Measurements from ENCODE around the gene MYEOV. TPM values are rescaled to one million over a fixed set of nuclear protein-coding genes. Genes with fewer than 3 reads are reported as not detected.

Gene MYEOV
- total and polyA plus RNA-seq, 4 donors, result 0.79 to 0.90 TPM; not detected in 2

DNA sequence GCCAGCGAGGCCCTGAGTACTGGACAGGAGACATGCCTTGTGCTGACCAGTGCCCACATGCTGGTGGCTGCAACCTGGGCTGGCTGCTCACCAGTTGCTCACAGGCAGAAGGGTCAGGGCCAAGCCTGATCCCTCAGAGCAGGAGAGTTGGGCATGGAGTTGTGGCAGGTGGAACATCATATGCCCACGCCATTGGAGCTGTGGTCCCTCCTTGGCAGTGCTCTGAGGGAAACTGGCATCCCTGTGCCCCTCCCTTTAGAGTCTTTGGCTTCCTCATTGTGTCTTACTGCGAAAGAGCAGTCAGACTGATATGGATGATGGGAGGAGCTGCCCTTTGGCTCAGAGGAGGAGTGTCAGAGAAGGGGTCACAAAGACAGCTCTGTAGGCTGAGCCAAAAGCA, 3.1 kb upstream of the MYEOV start:
- DNase-seq (ENCODE audit: low spot score), result no peak
- no peak overlapping the region for H3K4me3 ChIP-seq (ENCODE audit: low read depth in 1 of 3, low read length in 3 of 3)
- peaks cover 0 to 11% (median under 1%) of the 10 kb centered on the region in 4 donors for H3K4me1 ChIP-seq (ENCODE audit: control insufficient read depth in 4 of 4, insufficient read depth in 4 of 4, low read length in 3 of 4)
- TF ChIP-seq HNF4G (IDR thresholded peaks at IDR 0.05) (no peak), JUND (IDR thresholded peaks at IDR 0.05) (no peak), FOXA2 (IDR thresholded peaks at IDR 0.05) (no peak), TAF1 (conservative IDR thresholded peaks at IDR 0.05) (no peak), GABPA (IDR thresholded peaks at IDR 0.05 in 1 of 2, conservative IDR thresholded peaks at IDR 0.05 in 1 of 2) (no peak), EGR1 (IDR thresholded peaks at IDR 0.05; ENCODE audit: low read depth in 2 of 2) (no peak)
- TF ChIP-seq, protein P1, sequence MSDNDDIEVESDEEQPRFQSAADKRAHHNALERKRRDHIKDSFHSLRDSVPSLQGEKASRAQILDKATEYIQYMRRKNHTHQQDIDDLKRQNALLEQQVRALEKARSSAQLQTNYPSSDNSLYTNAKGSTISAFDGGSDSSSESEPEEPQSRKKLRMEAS (IDR thresholded peaks at IDR 0.05), result no peak
- TF ChIP-seq, protein P2, sequence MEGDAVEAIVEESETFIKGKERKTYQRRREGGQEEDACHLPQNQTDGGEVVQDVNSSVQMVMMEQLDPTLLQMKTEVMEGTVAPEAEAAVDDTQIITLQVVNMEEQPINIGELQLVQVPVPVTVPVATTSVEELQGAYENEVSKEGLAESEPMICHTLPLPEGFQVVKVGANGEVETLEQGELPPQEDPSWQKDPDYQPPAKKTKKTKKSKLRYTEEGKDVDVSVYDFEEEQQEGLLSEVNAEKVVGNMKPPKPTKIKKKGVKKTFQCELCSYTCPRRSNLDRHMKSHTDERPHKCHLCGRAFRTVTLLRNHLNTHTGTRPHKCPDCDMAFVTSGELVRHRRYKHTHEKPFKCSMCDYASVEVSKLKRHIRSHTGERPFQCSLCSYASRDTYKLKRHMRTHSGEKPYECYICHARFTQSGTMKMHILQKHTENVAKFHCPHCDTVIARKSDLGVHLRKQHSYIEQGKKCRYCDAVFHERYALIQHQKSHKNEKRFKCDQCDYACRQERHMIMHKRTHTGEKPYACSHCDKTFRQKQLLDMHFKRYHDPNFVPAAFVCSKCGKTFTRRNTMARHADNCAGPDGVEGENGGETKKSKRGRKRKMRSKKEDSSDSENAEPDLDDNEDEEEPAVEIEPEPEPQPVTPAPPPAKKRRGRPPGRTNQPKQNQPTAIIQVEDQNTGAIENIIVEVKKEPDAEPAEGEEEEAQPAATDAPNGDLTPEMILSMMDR (IDR thresholded peaks at IDR 0.05; ENCODE audit: low read depth, low read length, missing input control), result no peak
- no peaks in the 10 kb centered on the region for H3K36me3 ChIP-seq (ENCODE audit: control insufficient read depth in 4 of 4, insufficient read depth in 3 of 4, low read depth in 1 of 4, low read length in 3 of 4)
- no peaks in the 10 kb centered on the region for H3K9me3 ChIP-seq (ENCODE audit: control insufficient read depth in 4 of 4, low read length in 3 of 4)
- no peaks in the 10 kb centered on the region for H3K27me3 ChIP-seq (ENCODE audit: control insufficient read depth in 4 of 4, insufficient read depth in 4 of 4, low read length in 3 of 4)
- H3K27ac ChIP-seq (ENCODE audit: low read depth in 1 of 2, low read length in 2 of 2), result no peak overlapping the region
- H3K9ac ChIP-seq (ENCODE audit: low read depth in 1 of 2, low read length in 2 of 2), result no peak overlapping the region
- 80% methylated on average over 3 of the region's 3 CpGs for WGBS

DNA sequence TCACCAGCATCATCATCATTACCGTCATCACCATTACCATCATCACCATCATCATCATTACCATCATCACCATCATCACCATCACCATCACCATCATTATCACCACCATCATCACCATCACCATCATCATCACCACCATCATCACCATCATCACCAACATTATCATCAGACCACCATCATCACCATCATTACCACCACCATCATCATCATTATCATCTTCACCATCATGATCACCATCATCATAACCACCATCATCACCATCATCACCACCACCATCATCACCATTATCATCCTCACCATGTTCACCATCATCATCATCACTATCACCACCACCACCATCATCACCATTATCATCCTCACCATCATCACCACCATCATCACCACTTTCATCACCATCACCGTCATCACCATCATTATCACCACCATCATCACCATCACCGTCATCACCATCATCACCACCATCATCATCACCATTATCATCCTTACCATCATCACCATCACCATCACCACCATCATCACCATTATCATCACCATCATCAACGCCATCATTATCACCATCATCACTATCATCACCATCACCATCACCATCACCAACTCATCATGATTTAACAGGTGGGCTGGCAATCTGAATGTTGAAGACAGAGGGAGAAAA, 2.4 kb upstream of the MYEOV start:
- H3K4me3 ChIP-seq (ENCODE audit: low read depth in 1 of 3, low read length in 3 of 3), result no peak overlapping the region
- no peak overlapping the region for H3K9ac ChIP-seq (ENCODE audit: low read depth in 1 of 2, low read length in 2 of 2)
- H3K27ac ChIP-seq (ENCODE audit: low read depth in 1 of 2, low read length in 2 of 2), result no peak overlapping the region
- H3K36me3 ChIP-seq (ENCODE audit: control insufficient read depth in 4 of 4, insufficient read depth in 3 of 4, low read depth in 1 of 4, low read length in 3 of 4), result no peaks in the 10 kb centered on the region
- WGBS, result 82% methylated on average over 4 of the region's 4 CpGs
- no peaks in the 10 kb centered on the region for H3K9me3 ChIP-seq (ENCODE audit: control insufficient read depth in 4 of 4, low read length in 3 of 4)
- TF ChIP-seq TAF1 (conservative IDR thresholded peaks at IDR 0.05) (no peak), EGR1 (IDR thresholded peaks at IDR 0.05; ENCODE audit: low read depth in 2 of 2) (no peak), HNF4G (IDR thresholded peaks at IDR 0.05) (no peak), JUND (IDR thresholded peaks at IDR 0.05) (no peak), SP1 (IDR thresholded peaks at IDR 0.05) (no peak), YY1 (IDR thresholded peaks at IDR 0.05) (no peak), FOXA1 (IDR thresholded peaks at IDR 0.05) (no peak), FOXA2 (IDR thresholded peaks at IDR 0.05) (no peak), HNF4A (conservative IDR thresholded peaks at IDR 0.05) (no peak), RXRA (IDR thresholded peaks at IDR 0.05) (no peak)
- TF ChIP-seq, protein P2 (IDR thresholded peaks at IDR 0.05; ENCODE audit: low read depth, low read length, missing input control), result no peak
- TF ChIP-seq, protein P1 (IDR thresholded peaks at IDR 0.05), result no peak
- TF ChIP-seq, protein P3, sequence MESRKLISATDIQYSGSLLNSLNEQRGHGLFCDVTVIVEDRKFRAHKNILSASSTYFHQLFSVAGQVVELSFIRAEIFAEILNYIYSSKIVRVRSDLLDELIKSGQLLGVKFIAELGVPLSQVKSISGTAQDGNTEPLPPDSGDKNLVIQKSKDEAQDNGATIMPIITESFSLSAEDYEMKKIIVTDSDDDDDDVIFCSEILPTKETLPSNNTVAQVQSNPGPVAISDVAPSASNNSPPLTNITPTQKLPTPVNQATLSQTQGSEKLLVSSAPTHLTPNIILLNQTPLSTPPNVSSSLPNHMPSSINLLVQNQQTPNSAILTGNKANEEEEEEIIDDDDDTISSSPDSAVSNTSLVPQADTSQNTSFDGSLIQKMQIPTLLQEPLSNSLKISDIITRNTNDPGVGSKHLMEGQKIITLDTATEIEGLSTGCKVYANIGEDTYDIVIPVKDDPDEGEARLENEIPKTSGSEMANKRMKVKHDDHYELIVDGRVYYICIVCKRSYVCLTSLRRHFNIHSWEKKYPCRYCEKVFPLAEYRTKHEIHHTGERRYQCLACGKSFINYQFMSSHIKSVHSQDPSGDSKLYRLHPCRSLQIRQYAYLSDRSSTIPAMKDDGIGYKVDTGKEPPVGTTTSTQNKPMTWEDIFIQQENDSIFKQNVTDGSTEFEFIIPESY (IDR thresholded peaks at IDR 0.05), result no peak
- TF ChIP-seq, protein P4, sequence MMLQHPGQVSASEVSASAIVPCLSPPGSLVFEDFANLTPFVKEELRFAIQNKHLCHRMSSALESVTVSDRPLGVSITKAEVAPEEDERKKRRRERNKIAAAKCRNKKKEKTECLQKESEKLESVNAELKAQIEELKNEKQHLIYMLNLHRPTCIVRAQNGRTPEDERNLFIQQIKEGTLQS (IDR thresholded peaks at IDR 0.05), result no peak
- no peak for DNase-seq (ENCODE audit: low spot score)
- peaks cover 4 to 15% (median 6%) of the 10 kb centered on the region in 4 donors for H3K4me1 ChIP-seq (ENCODE audit: control insufficient read depth in 4 of 4, insufficient read depth in 4 of 4, low read length in 3 of 4)
- H3K27me3 ChIP-seq (ENCODE audit: control insufficient read depth in 4 of 4, insufficient read depth in 4 of 4, low read length in 3 of 4), result no peaks in the 10 kb centered on the region
